ENCODE data around the gene TACC2.

- TF ChIP-seq POLR2AphosphoS5 (IDR thresholded peaks at IDR 0.05; ENCODE audit: low read depth) = no peak
- no peak for TF ChIP-seq CTCF (conservative IDR thresholded peaks at IDR 0.05; ENCODE audit: low read depth in 2 of 2)
- no peak for TF ChIP-seq EZH2phosphoT487 (IDR thresholded peaks at IDR 0.05; ENCODE audit: unreplicated experiment)
- TF ChIP-seq REST (IDR thresholded peaks at IDR 0.05; ENCODE audit: unreplicated experiment) = no peak
These were observed 71.3 kb downstream of the TACC2 start for GRCh38 chr10:122060250-122060649.
